Stimulated activated CD4-positive, alpha-beta T cell treated with anti-CD3 and anti-CD28 coated beads, TNF-alpha, amount 100 ng/mL, for 48 hours (primary cell): ENCODE measurements around the gene TIFAB.
A peak's percentile ranks its signal among the peaks of the same experiment; 100 is the strongest.

ENCODE experiments used
- DNase-seq, 3 donors: peaks; one replicate each; pipeline ENCODE4 v3.0.0-alpha.2; 2020; ENCODE audit warnings: low read depth in 3 of 3

TIFAB gene

GRCh38 chr5:135425641-135426040, 26.5 kb downstream of the TIFAB start:
- DNase-seq, result no peak

- DNase-seq, result no peak
Measured at GRCh38 chr5:135423846-135424168, 28.3 kb downstream of the TIFAB start.

GRCh38 chr5:135423146-135423845, 28.9 kb downstream of the TIFAB start:
- no peak for DNase-seq

GRCh38 chr5:135422419-135422818, 29.7 kb downstream of the TIFAB start:
- no peak for DNase-seq

GRCh38 chr5:135417083-135417482, 35.1 kb downstream of the TIFAB start:
- no peak for DNase-seq

GRCh38 chr5:135405082-135405481, 47.1 kb downstream of the TIFAB start:
- DNase-seq, result no peak

- no peak for DNase-seq
Measured at GRCh38 chr5:135402031-135402430, 50.1 kb downstream of the TIFAB start.

GRCh38 chr5:135400866-135401265, 51.3 kb downstream of the TIFAB start:
- DNase-seq, result no peak

GRCh38 chr5:135399794-135400542, 52.2 kb downstream of the TIFAB start:
- DNase-seq, result no peak

GRCh38 chr5:135398855-135399793, 53.0 kb downstream of the TIFAB start, which contains the start of gene MACROH2A1:
Gene MACROH2A1, minus strand, starts transcription at chr5:135399231. Its CDS starts 10,138 bp downstream, at chr5:135389093.
- DNase-seq, result peak; percentile 60 to 82 (median 70)

- DNase-seq, result peak in 2 of 3 donors; percentile 30 to 56
Measured at GRCh38 chr5:135398160-135398854, 53.8 kb downstream of the TIFAB start.
